GM12878 (cell line): ENCODE measurements around the gene SCGN. TPM values are rescaled to one million over a fixed set of nuclear protein-coding genes. Genes with fewer than 3 reads are reported as not detected.

Experiments used
- ATAC-seq: fragments of 200-7000 bp; cut with Tn5 transposase; 3 replicates; pipeline ENCODE4 v1.9.1; 2020; ENCODE audit warnings: mild to moderate bottlenecking, moderate library complexity
- BruUV-seq: library from RNA; stranded (reverse); fragments of 400-500 nt; replicated peaks from 2 replicates; lab custom pipeline; 2021; lab: Mats Ljungman, UMichigan
- CTCF ChIA-PET: fragments of 300-600 bp; sonication (Branson Sonifier 250); formaldehyde crosslinking; extraction: SDS; loops from one replicate; lab custom pipeline; 2021; ENCODE audit warnings: inconsistent platforms; lab: Yijun Ruan, JAX
- POLR2A ChIA-PET: fragments of 350-600 bp; formaldehyde crosslinking; extraction: SDS; loops from one replicate; lab custom pipeline; 2021; ENCODE audit warnings: inconsistent platforms; lab: Charles Lee
- RAD21 ChIA-PET: fragments of 300-600 bp; sonication (Branson Sonifier 250); formaldehyde crosslinking; loops from one replicate; lab custom pipeline; 2023; ENCODE audit warnings: antibody characterized with exemption; ENCODE audit not compliant: unreplicated experiment; lab: Charles Lee
- SMC1A ChIA-PET: fragments of 300-600 bp; sonication (Branson Sonifier 250); formaldehyde crosslinking; loops from one replicate; lab custom pipeline; 2023; ENCODE audit not compliant: unreplicated experiment, uncharacterized antibody; lab: Charles Lee
- DNase-seq: peaks from one replicate; pipeline ENCODE4 v3.0.0-alpha.2; 2011; ENCODE audit warnings: low read depth, low spot score
- FAIRE-seq: peaks from 3 replicates; lab custom pipeline; 2011; peaks lifted over from hg19 to GRCh38; lab: Jason Lieb, UNC
- H2AFZ ChIP-seq: 2 replicates; pipeline ENCODE4 v1.6.0; 2011; ENCODE audit warnings: low read depth, low read length, control low read depth; ENCODE audit not compliant: control insufficient read depth
- H3K27ac ChIP-seq: 2 replicates; pipeline ENCODE4 v1.5.1; 2011; ENCODE audit warnings: control low read depth; ENCODE audit not compliant: control insufficient read depth, insufficient read depth
- H3K27me3 ChIP-seq, 2 experiments: replicated peaks in 1 of 2; 2 replicates each; pipeline versions ENCODE4 v1.6.0 to v1.6.1; 2011; ENCODE audit warnings: low read length in 1 of 2; ENCODE audit not compliant: control insufficient read depth in 2 of 2, insufficient read depth in 2 of 2
- H3K36me3 ChIP-seq, 2 experiments: 2 replicates each; pipeline ENCODE4 v1.5.1; 2011; ENCODE audit warnings: low read length in 1 of 2; ENCODE audit not compliant: control insufficient read depth in 2 of 2, insufficient read depth in 2 of 2
- H3K4me1 ChIP-seq: 2 replicates; pipeline ENCODE4 v1.6.1; 2011; ENCODE audit warnings: mild to moderate bottlenecking, low read length, moderate library complexity, mixed read lengths; ENCODE audit not compliant: control insufficient read depth, insufficient read depth
- H3K4me2 ChIP-seq: 2 replicates; pipeline ENCODE4 v1.6.0; 2011; ENCODE audit warnings: control low read depth; ENCODE audit not compliant: control insufficient read depth, insufficient read depth
- H3K4me3 ChIP-seq: fragments of 200-600 bp; sonication (generic); 2 replicates; pipeline ENCODE4 v1.5.1; 2016
- H3K79me2 ChIP-seq: 2 replicates; pipeline ENCODE4 v1.6.0; 2011; ENCODE audit warnings: low read length; ENCODE audit not compliant: control insufficient read depth, insufficient read depth
- H3K9ac ChIP-seq: 2 replicates; pipeline ENCODE4 v1.8.0; 2011; ENCODE audit warnings: low read length, control low read depth, mixed read lengths; ENCODE audit not compliant: control insufficient read depth, insufficient read depth
- H3K9me3 ChIP-seq: replicated peaks from 3 replicates; pipeline ENCODE4 v1.5.1; 2011; ENCODE audit warnings: mild to moderate bottlenecking, low read length; ENCODE audit not compliant: control insufficient read depth, insufficient read depth
- H4K20me1 ChIP-seq: 2 replicates; pipeline ENCODE4 v1.6.0; 2011; ENCODE audit not compliant: control insufficient read depth, insufficient read depth
- ASH2L ChIP-seq: fragments of 300-600, 200-600 bp; sonication (generic); IDR thresholded peaks from 2 replicates; pipeline ENCODE4 v1.6.1; 2017; ENCODE audit warnings: low read depth, mild to moderate bottlenecking, borderline replicate concordance
- CREB1 ChIP-seq: IDR thresholded peaks from 2 replicates; pipeline ENCODE4 v1.6.1; 2012; ENCODE audit warnings: low read depth, mild to moderate bottlenecking, inconsistent platforms
- EED ChIP-seq: sonication (generic); IDR thresholded peaks from 2 replicates; pipeline ENCODE4 v1.6.1; 2016; ENCODE audit warnings: antibody characterized with exemption, low read depth
- EGR1 ChIP-seq, 2 experiments: IDR thresholded peaks; 1 replicate in 1 of 2; 2 replicates in 1 of 2; pipeline ENCODE4 v1.6.1; 2011 to 2012; ENCODE audit warnings: low read depth in 2 of 2, low read length in 2 of 2, borderline replicate concordance in 1 of 2, mild to moderate bottlenecking in 1 of 2, moderate library complexity in 1 of 2
- LARP7 ChIP-seq: fragments of 450-650 bp; IDR thresholded peaks from 2 replicates; pipeline ENCODE4 v1.6.1; 2017; ENCODE audit warnings: mild to moderate bottlenecking
- MYC ChIP-seq: IDR thresholded peaks from 2 replicates; pipeline ENCODE4 v1.6.1; 2011; ENCODE audit warnings: mild to moderate bottlenecking, low read length, moderate library complexity, inconsistent platforms; ENCODE audit not compliant: insufficient read depth, insufficient replicate concordance, insufficient read length, severe bottlenecking
- NR2C2 ChIP-seq: IDR thresholded peaks from 2 replicates; pipeline ENCODE4 v1.6.1; 2011; ENCODE audit warnings: borderline replicate concordance, low read depth; ENCODE audit not compliant: control insufficient read depth, insufficient read length
- RBBP5 ChIP-seq: fragments of 200-600 bp; sonication (generic); conservative IDR thresholded peaks from 2 replicates; pipeline ENCODE4 v1.6.1; 2016
- SPI1 ChIP-seq: IDR thresholded peaks from 2 replicates; pipeline ENCODE4 v1.6.1; 2011; ENCODE audit warnings: low read depth, mild to moderate bottlenecking, low read length, moderate library complexity, borderline replicate concordance; ENCODE audit not compliant: insufficient read depth
- TBL1XR1 ChIP-seq: IDR thresholded peaks from 2 replicates; pipeline ENCODE4 v1.6.1; 2012; ENCODE audit warnings: low read depth, low read length, improper control_type of control experiment
- ZNF384 ChIP-seq: IDR thresholded peaks from 2 replicates; pipeline ENCODE4 v1.6.1; 2012; ENCODE audit warnings: low read depth, mild to moderate bottlenecking, low read length, improper control_type of control experiment, borderline replicate concordance
- WGBS: methylation state at CpG from one replicate; pipeline ENCODE4 v1.1.6; 2016; ENCODE audit warnings: low lambda C conversion rate; ENCODE audit not compliant: insufficient replicate concordance, insufficient coverage; ENCODE audit errors: missing lambda C conversion rate; 5-methylcytosine and 5-hydroxymethylcytosine counted together
- in situ Hi-C: fragments of 300-500 bp; cut with MboI; formaldehyde crosslinking; loops from 9 replicates; pipeline ENCODE4 v1.14.3; 2018; ENCODE audit warnings: mixed read lengths
- intact Hi-C: fragments of 100-400 bp; cut with micrococcal nuclease; formaldehyde crosslinking; loops from one replicate; pipeline ENCODE4 v1.14.2; 2022; ENCODE audit not compliant: unreplicated experiment
- polyA plus RNA-seq, 11 experiments: library from polyadenylated mRNA; depleted of rRNA in 4 of 11; unstranded in 6 of 11; stranded (reverse) in 5 of 11; fragments of >200 nt; fragmentation: Nextera tagmentation in 4 of 11; fragmentation: Illumina TruSeq in 1 of 11; extraction: Ambion mirVana in 4 of 11; extraction: Trizol in 1 of 11; gene quantifications; 1 replicate in 1 of 11; 2 replicates in 10 of 11; pipeline versions ENCODE4 v1.2.1 to v1.2.3, GENCODE V29; 2011 to 2016; ENCODE audit warnings: inconsistent platforms in 2 of 11, missing spikeins in 2 of 11, low read depth in 1 of 11
- total RNA-seq, 4 experiments: library from RNA; depleted of rRNA in 3 of 4; stranded (reverse); fragments of >200 nt in 3 of 4; fragmentation: Illumina TruSeq in 1 of 4; extraction: Trizol in 1 of 4; gene quantifications; 2 replicates each; pipeline versions ENCODE4 v1.2.1 to v1.2.3, GENCODE V29; 2013 to 2021
- TF ChIP-seq, protein P1 (sequence below): IDR thresholded peaks from 2 replicates; pipeline ENCODE4 v1.6.1; 2011; ENCODE audit warnings: borderline replicate concordance, low read depth, mild to moderate bottlenecking, moderate library complexity, mixed read lengths, low read length; ENCODE audit not compliant: insufficient read depth; ENCODE audit errors: extremely low read length
- TF ChIP-seq, protein P2 (sequence below), 3 experiments: IDR thresholded peaks in 2 of 3; conservative IDR thresholded peaks in 1 of 3; 2 replicates each; pipeline ENCODE4 v1.5.1; 2011; ENCODE audit warnings: low read depth in 3 of 3, low read length in 3 of 3, mild to moderate bottlenecking in 3 of 3, control low read depth in 2 of 3, moderate library complexity in 2 of 3, inconsistent platforms in 1 of 3, mixed read lengths in 1 of 3; ENCODE audit not compliant: control insufficient read depth in 2 of 3, insufficient read depth in 1 of 3; ENCODE audit errors: extremely low read depth in 1 of 3
- TF ChIP-seq, protein P3 (sequence below): IDR thresholded peaks from 2 replicates; pipeline ENCODE4 v1.6.1; 2012; ENCODE audit warnings: mild to moderate bottlenecking, low read depth, low read length
- TF ChIP-seq, protein P4 (sequence below): IDR thresholded peaks from 2 replicates; pipeline ENCODE4 v1.6.1; 2011; ENCODE audit warnings: mild to moderate bottlenecking, low read depth, low read length, moderate library complexity; ENCODE audit not compliant: insufficient replicate concordance

The SCGN gene
- total and polyA plus RNA-seq, 10 of the 15 experiments (the other 5 are each of a cell fraction or from before 2014, with no cell fraction given): not detected

DNA sequence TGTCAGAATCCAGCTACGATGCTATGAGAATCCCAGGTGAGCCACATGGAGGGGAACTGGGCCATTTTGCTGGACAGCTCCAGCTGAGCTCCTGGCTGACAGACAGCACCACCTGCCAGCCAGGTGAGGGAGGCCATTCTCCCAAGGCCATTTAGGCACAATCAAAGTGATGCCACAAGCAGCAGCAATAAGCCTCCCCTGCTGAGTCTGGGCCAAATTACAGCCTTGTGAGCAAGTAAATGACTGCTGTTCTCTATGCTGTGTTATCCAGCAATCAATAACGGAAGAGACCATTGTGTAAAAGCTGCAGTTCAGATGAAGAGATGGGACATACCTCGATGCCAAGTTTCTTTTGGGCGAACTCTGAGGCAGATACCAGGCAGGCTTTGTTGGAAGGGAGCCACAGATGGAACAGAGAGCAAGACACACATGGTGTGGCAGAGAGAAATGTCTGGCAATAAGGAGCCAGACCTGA lies 14.0 kb upstream of the SCGN start:
- Histone ChIP-seq H3K4me3 (no peak overlapping the region), H3K9ac (no peak overlapping the region), H3K4me2 (no peak overlapping the region), H3K27me3 (peaks cover 0 to 6% of the 10 kb centered on the region in 2 experiments; a peak in 3 of 4 replicates), H3K4me1 (no peaks in the 10 kb centered on the region), H3K27ac (no peak overlapping the region), H4K20me1 (no peaks in the 10 kb centered on the region), H3K36me3 (no peaks in the 10 kb centered on the region), H2AFZ (no peak overlapping the region), H3K79me2 (no peaks in the 10 kb centered on the region), H3K9me3 (no peaks in the 10 kb centered on the region)
- in situ Hi-C loops (no loop called here), intact Hi-C loops (no loop called here)
- 0% methylated on average over 4 of the region's 4 CpGs for WGBS
- no TSS peak for BruUV-seq
- ATAC-seq (no peak), DNase-seq (no peak), FAIRE-seq (no peak)
- ChIA-PET RAD21 (no interaction called here), CTCF (interaction anchor here (0.9 to 1.0 kb wide), 2 partner anchors 27 to 372 kb away, joined by 3 read pairs; no protein-coding TSS in a partner anchor), POLR2A (no interaction called here), SMC1A (no interaction called here)
- TF ChIP-seq, protein P1, sequence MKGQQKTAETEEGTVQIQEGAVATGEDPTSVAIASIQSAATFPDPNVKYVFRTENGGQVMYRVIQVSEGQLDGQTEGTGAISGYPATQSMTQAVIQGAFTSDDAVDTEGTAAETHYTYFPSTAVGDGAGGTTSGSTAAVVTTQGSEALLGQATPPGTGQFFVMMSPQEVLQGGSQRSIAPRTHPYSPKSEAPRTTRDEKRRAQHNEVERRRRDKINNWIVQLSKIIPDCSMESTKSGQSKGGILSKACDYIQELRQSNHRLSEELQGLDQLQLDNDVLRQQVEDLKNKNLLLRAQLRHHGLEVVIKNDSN: no peak
- TF ChIP-seq, protein P2, sequence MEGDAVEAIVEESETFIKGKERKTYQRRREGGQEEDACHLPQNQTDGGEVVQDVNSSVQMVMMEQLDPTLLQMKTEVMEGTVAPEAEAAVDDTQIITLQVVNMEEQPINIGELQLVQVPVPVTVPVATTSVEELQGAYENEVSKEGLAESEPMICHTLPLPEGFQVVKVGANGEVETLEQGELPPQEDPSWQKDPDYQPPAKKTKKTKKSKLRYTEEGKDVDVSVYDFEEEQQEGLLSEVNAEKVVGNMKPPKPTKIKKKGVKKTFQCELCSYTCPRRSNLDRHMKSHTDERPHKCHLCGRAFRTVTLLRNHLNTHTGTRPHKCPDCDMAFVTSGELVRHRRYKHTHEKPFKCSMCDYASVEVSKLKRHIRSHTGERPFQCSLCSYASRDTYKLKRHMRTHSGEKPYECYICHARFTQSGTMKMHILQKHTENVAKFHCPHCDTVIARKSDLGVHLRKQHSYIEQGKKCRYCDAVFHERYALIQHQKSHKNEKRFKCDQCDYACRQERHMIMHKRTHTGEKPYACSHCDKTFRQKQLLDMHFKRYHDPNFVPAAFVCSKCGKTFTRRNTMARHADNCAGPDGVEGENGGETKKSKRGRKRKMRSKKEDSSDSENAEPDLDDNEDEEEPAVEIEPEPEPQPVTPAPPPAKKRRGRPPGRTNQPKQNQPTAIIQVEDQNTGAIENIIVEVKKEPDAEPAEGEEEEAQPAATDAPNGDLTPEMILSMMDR (IDR thresholded peaks at IDR 0.05 in 2 of 3, conservative IDR thresholded peaks at IDR 0.05 in 1 of 3; ENCODE audit: control insufficient read depth in 2 of 3, extremely low read depth in 1 of 3, insufficient read depth in 1 of 3, low read depth in 3 of 3, low read length in 3 of 3): 0 out of 6 replicates have a peak, but pooled peaks of 1 of the 3 experiments have one; percentile 3
- TF ChIP-seq, protein P3, sequence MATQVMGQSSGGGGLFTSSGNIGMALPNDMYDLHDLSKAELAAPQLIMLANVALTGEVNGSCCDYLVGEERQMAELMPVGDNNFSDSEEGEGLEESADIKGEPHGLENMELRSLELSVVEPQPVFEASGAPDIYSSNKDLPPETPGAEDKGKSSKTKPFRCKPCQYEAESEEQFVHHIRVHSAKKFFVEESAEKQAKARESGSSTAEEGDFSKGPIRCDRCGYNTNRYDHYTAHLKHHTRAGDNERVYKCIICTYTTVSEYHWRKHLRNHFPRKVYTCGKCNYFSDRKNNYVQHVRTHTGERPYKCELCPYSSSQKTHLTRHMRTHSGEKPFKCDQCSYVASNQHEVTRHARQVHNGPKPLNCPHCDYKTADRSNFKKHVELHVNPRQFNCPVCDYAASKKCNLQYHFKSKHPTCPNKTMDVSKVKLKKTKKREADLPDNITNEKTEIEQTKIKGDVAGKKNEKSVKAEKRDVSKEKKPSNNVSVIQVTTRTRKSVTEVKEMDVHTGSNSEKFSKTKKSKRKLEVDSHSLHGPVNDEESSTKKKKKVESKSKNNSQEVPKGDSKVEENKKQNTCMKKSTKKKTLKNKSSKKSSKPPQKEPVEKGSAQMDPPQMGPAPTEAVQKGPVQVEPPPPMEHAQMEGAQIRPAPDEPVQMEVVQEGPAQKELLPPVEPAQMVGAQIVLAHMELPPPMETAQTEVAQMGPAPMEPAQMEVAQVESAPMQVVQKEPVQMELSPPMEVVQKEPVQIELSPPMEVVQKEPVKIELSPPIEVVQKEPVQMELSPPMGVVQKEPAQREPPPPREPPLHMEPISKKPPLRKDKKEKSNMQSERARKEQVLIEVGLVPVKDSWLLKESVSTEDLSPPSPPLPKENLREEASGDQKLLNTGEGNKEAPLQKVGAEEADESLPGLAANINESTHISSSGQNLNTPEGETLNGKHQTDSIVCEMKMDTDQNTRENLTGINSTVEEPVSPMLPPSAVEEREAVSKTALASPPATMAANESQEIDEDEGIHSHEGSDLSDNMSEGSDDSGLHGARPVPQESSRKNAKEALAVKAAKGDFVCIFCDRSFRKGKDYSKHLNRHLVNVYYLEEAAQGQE: peak; percentile 63; the same call in 1 of the 2 replicates
- TF ChIP-seq ASH2L: no peak
- no peak for TF ChIP-seq MYC
- TF ChIP-seq, protein P4, sequence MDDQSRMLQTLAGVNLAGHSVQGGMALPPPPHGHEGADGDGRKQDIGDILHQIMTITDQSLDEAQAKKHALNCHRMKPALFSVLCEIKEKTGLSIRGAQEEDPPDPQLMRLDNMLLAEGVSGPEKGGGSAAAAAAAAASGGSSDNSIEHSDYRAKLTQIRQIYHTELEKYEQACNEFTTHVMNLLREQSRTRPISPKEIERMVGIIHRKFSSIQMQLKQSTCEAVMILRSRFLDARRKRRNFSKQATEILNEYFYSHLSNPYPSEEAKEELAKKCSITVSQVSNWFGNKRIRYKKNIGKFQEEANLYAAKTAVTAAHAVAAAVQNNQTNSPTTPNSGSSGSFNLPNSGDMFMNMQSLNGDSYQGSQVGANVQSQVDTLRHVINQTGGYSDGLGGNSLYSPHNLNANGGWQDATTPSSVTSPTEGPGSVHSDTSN: no peak
- no peak for TF ChIP-seq EGR1 (IDR thresholded peaks at IDR 0.05; ENCODE audit: borderline replicate concordance in 1 of 2, low read depth in 2 of 2, low read length in 2 of 2)
- TF ChIP-seq TBL1XR1: no peak
- no peak for TF ChIP-seq SPI1
- TF ChIP-seq CREB1: no peak
- no peak for TF ChIP-seq ZNF384
- no peak for TF ChIP-seq RBBP5
- TF ChIP-seq LARP7: no peak
- TF ChIP-seq EED: no peak
- no peak for TF ChIP-seq NR2C2
